CD4-positive, CD25-positive, alpha-beta regulatory T cell (primary cell): ENCODE measurements around the gene NFKBIB. TPM values are rescaled to one million over a fixed set of nuclear protein-coding genes. Genes with fewer than 3 reads are reported as not detected.
"Not testable (repeated sequence)": the region's sequence is repeated elsewhere in the genome, so short reads cannot be mapped to it uniquely, and the experiment has no call there.

Experiments
- ATAC-seq, 2 donors: fragments of 150-1000 bp; cut with Tn5 transposase; one replicate each; pipeline ENCODE4 v1.10.0; 2021; ENCODE audit warnings: low read depth in 2 of 2, moderate number of reproducible peaks in 2 of 2, moderate library complexity in 1 of 2
- DNase-seq, 3 donors: peaks; one replicate each; pipeline versions ENCODE4 v3.0.0 to v3.0.0-alpha.2; 2012 to 2022; ENCODE audit warnings: mixed read lengths in 1 of 3
- H3K27ac ChIP-seq: one replicate; pipeline ENCODE4 v1.7.0; 2013; ENCODE audit warnings: mild to moderate bottlenecking, low read length; ENCODE audit not compliant: insufficient read depth, poor library complexity, severe bottlenecking
- H3K27me3 ChIP-seq: one replicate; pipeline ENCODE4 v1.7.0; 2013; ENCODE audit warnings: low read length; ENCODE audit not compliant: control insufficient read depth, insufficient read depth
- H3K36me3 ChIP-seq: one replicate; pipeline ENCODE4 v1.7.0; 2013; ENCODE audit warnings: mild to moderate bottlenecking, low read length, moderate library complexity; ENCODE audit not compliant: control insufficient read depth, insufficient read depth
- H3K4me1 ChIP-seq: 2 replicates; pipeline ENCODE4 v1.7.0; 2013; ENCODE audit warnings: mild to moderate bottlenecking, low read length; ENCODE audit not compliant: insufficient read depth, control insufficient read depth, poor library complexity, severe bottlenecking
- H3K4me3 ChIP-seq: one replicate; pipeline ENCODE4 v1.7.0; 2013; ENCODE audit warnings: low read depth, mild to moderate bottlenecking, low read length, moderate library complexity
- H3K9me3 ChIP-seq, 2 experiments: 1 replicate in 1 of 2; 2 replicates in 1 of 2; pipeline ENCODE4 v1.7.0; 2013; ENCODE audit warnings: low read length in 2 of 2, mild to moderate bottlenecking in 1 of 2, moderate library complexity in 1 of 2; ENCODE audit not compliant: control insufficient read depth in 2 of 2
- H3K27ac Mint-ChIP-seq, 3 donors: one replicate each; pipeline ENCODE4 v1.8.0; 2020 to 2022; ENCODE audit warnings: mild to moderate bottlenecking in 3 of 3, mixed read lengths in 3 of 3, moderate library complexity in 2 of 3
- H3K27me3 Mint-ChIP-seq: one replicate; pipeline ENCODE4 v1.8.0; 2022; ENCODE audit warnings: mild to moderate bottlenecking, mixed read lengths
- H3K36me3 Mint-ChIP-seq: one replicate; pipeline ENCODE4 v1.8.0; 2020; ENCODE audit warnings: mixed read lengths
- H3K4me1 Mint-ChIP-seq, 4 donors: one replicate each; pipeline ENCODE4 v1.8.0; 2020 to 2022; ENCODE audit warnings: mixed read lengths in 4 of 4, mild to moderate bottlenecking in 1 of 4
- H3K4me3 Mint-ChIP-seq, 4 donors: one replicate each; pipeline ENCODE4 v1.8.0; 2020 to 2022; ENCODE audit warnings: mild to moderate bottlenecking in 4 of 4, mixed read lengths in 4 of 4, moderate library complexity in 3 of 4
- H3K9me3 Mint-ChIP-seq, 7 donors: one replicate each; pipeline ENCODE4 v1.8.0; 2020 to 2022; ENCODE audit warnings: mixed read lengths in 7 of 7, mild to moderate bottlenecking in 3 of 7, moderate library complexity in 2 of 7
- polyA plus RNA-seq, 4 donors: library from polyadenylated mRNA; unstranded; fragments of 300-500 nt; fragmentation: Illumina TruSeq; gene quantifications; one replicate each; pipeline ENCODE4 v1.2.3, GENCODE V29; 2021
- total RNA-seq: library from RNA; stranded (reverse); gene quantifications from one replicate; pipeline ENCODE4 v1.2.3, GENCODE V29; 2022

Gene NFKBIB
- total and polyA plus RNA-seq, 5 donors from 2014 or later = 9.0 to 57.7 (median 12.5) TPM

- Histone ChIP-seq H3K4me3 (peak within 1 kb of the TSS; percentile 90), H3K4me1 (peaks cover 38% of the 10 kb centered on the region), H3K27me3 (no peaks in the 10 kb centered on the region), H3K36me3 (peaks cover 18% of the 10 kb centered on the region), H3K27ac (peak within 1 kb of the TSS; percentile 94), H3K9me3 (no peaks in the 10 kb centered on the region)
- peak; percentile 86 to 97 (median 95) for DNase-seq
- Mint-ChIP-seq H3K36me3 (peaks cover 11% of the 10 kb centered on the region), H3K4me1 (peaks cover 11 to 53% (median 26%) of the 10 kb centered on the region in 4 donors), H3K27me3 (peaks cover 6% of the 10 kb centered on the region), H3K9me3 (peaks cover 0 to 2% (median 0%) of the 10 kb centered on the region in 7 donors), H3K4me3 (peak within 1 kb of the TSS; percentile 98 to 100 (median 98)), H3K27ac (peak within 1 kb of the TSS; percentile 97 to 100 (median 99))
- ATAC-seq = peak; percentile 63
These were observed 30.4 kb downstream of the NFKBIB start, which contains the start of gene SARS2 for GRCh38 chr19:38929929-38930775. Gene SARS2 (minus strand): TSS chr19:38930763. CDS start chr19:38930736, 27 bp downstream.

- Histone ChIP-seq H3K27ac (peak within 1 kb of the TSS; percentile 94), H3K4me3 (peak within 1 kb of the TSS; percentile 90), H3K4me1 (peaks cover 38% of the 10 kb centered on the region), H3K36me3 (peaks cover 18% of the 10 kb centered on the region), H3K9me3 (no peaks in the 10 kb centered on the region), H3K27me3 (no peaks in the 10 kb centered on the region)
- peaks cover 6% of the 10 kb centered on the region for H3K27me3 Mint-ChIP-seq
- DNase-seq (peak; percentile 98 to 100 (median 99)), ATAC-seq (peak; percentile 94 to 95)
- peaks cover 11% of the 10 kb centered on the region for H3K36me3 Mint-ChIP-seq
- H3K4me1 Mint-ChIP-seq = peaks cover 11 to 53% (median 26%) of the 10 kb centered on the region in 4 donors
- peaks cover 0 to 4% (median 0%) of the 10 kb centered on the region in 7 donors for H3K9me3 Mint-ChIP-seq
- H3K27ac Mint-ChIP-seq = peak within 1 kb of the TSS; percentile 97 to 100 (median 99)
- H3K4me3 Mint-ChIP-seq = peak within 1 kb of the TSS; percentile 98 to 100 (median 98)
These were observed 31.2 kb downstream of the NFKBIB start, which contains the start of gene MRPS12 for GRCh38 chr19:38930776-38931520. Gene MRPS12 (plus strand): TSS chr19:38930944. CDS start chr19:38931295, 351 bp downstream.

- DNase-seq = no peak
- Histone ChIP-seq H3K27me3 (no peaks in the 10 kb centered on the region), H3K4me3 (peak overlapping the region; percentile 90), H3K4me1 (peaks cover 38% of the 10 kb centered on the region), H3K36me3 (peaks cover 18% of the 10 kb centered on the region), H3K9me3 (no peaks in the 10 kb centered on the region), H3K27ac (peak overlapping the region; percentile 94)
- H3K27ac Mint-ChIP-seq = peak overlapping the region in 2 of 3 donors; percentile 99 to 100
- peaks cover 0 to 4% (median 0%) of the 10 kb centered on the region in 7 donors for H3K9me3 Mint-ChIP-seq
- H3K4me3 Mint-ChIP-seq = peak overlapping the region; percentile 98 to 100 (median 98)
- H3K4me1 Mint-ChIP-seq = peaks cover 11 to 53% (median 26%) of the 10 kb centered on the region in 4 donors
- no peak for ATAC-seq
- H3K36me3 Mint-ChIP-seq = peaks cover 11% of the 10 kb centered on the region
- H3K27me3 Mint-ChIP-seq = peaks cover 6% of the 10 kb centered on the region
These were observed 31.7 kb downstream of the NFKBIB start for GRCh38 chr19:38931521-38931793.

- peaks cover 11% of the 10 kb centered on the region for H3K36me3 Mint-ChIP-seq
These were observed 32.8 kb downstream of the NFKBIB start for GRCh38 chr19:38932425-38933179.

GRCh38 chr19:38933544-38933943 is 33.8 kb downstream of the NFKBIB start:
- no peak for DNase-seq
- Mint-ChIP-seq H3K9me3 (peaks cover 0 to 4% (median 0%) of the 10 kb centered on the region in 7 donors), H3K27me3 (peaks cover 6% of the 10 kb centered on the region), H3K36me3 (peaks cover 11% of the 10 kb centered on the region), H3K4me1 (peaks cover 7 to 43% (median 22%) of the 10 kb centered on the region in 4 donors), H3K27ac (no peak overlapping the region), H3K4me3 (peak overlapping the region in 1 of 4 donors; percentile 63)
- ATAC-seq = no peak
- Histone ChIP-seq H3K4me1 (peaks cover 32% of the 10 kb centered on the region), H3K27me3 (no peaks in the 10 kb centered on the region), H3K4me3 (no peak overlapping the region), H3K9me3 (no peaks in the 10 kb centered on the region), H3K27ac (no peak overlapping the region), H3K36me3 (peaks cover 18% of the 10 kb centered on the region)

More at GRCh38 chr19:38932425-38933179, 32.8 kb downstream of the NFKBIB start:
- H3K4me1 Mint-ChIP-seq = peaks cover 11 to 52% (median 26%) of the 10 kb centered on the region in 4 donors
- no peaks in the 10 kb centered on the region for H3K27me3 ChIP-seq
- peaks cover 0 to 4% (median 0%) of the 10 kb centered on the region in 7 donors for H3K9me3 Mint-ChIP-seq
- H3K4me3 ChIP-seq = no peak overlapping the region
- no peak overlapping the region for H3K27ac ChIP-seq
- DNase-seq (peak in 2 of 3 donors; percentile 37 to 76), ATAC-seq (no peak)
- peak overlapping the region in 1 of 3 donors; percentile 40 for H3K27ac Mint-ChIP-seq
- peaks cover 18% of the 10 kb centered on the region for H3K36me3 ChIP-seq
- peaks cover 6% of the 10 kb centered on the region for H3K27me3 Mint-ChIP-seq
- no peaks in the 10 kb centered on the region for H3K9me3 ChIP-seq
- peak overlapping the region; percentile 56 to 63 (median 58) for H3K4me3 Mint-ChIP-seq
- H3K4me1 ChIP-seq = peaks cover 38% of the 10 kb centered on the region

GRCh38 chr19:38939957-38940356 is 40.2 kb downstream of the NFKBIB start:
- Mint-ChIP-seq H3K36me3 (peaks cover 5% of the 10 kb centered on the region), H3K27ac (peak overlapping the region in 1 of 3 donors; percentile 57), H3K4me3 (no peak overlapping the region), H3K9me3 (peaks cover 0 to 4% (median 0%) of the 10 kb centered on the region in 7 donors), H3K27me3 (peaks cover 5% of the 10 kb centered on the region), H3K4me1 (peaks cover 0 to 17% (median 8%) of the 10 kb centered on the region in 4 donors)
- peaks cover under 1% of the 10 kb centered on the region for H3K36me3 ChIP-seq
- ATAC-seq (no peak), DNase-seq (no peak)
- no peaks in the 10 kb centered on the region for H3K27me3 ChIP-seq
- no peak overlapping the region for H3K4me3 ChIP-seq
- no peaks in the 10 kb centered on the region for H3K9me3 ChIP-seq
- peaks cover 5% of the 10 kb centered on the region for H3K4me1 ChIP-seq
- no peak overlapping the region for H3K27ac ChIP-seq

GRCh38 chr19:38941466-38941865 is 41.7 kb downstream of the NFKBIB start:
- H3K9me3 ChIP-seq, H3K4me3 ChIP-seq, DNase-seq, ATAC-seq, H3K4me1 ChIP-seq, H3K4me3 Mint-ChIP-seq, H3K36me3 Mint-ChIP-seq, H3K27ac ChIP-seq, H3K9me3 Mint-ChIP-seq, H3K36me3 ChIP-seq, H3K27me3 ChIP-seq, H3K27me3 Mint-ChIP-seq: not testable (repeated sequence)
- peaks cover 0 to 17% (median 8%) of the 10 kb centered on the region in 4 donors for H3K4me1 Mint-ChIP-seq
- H3K27ac Mint-ChIP-seq = peak overlapping the region in 1 of 3 donors; percentile 49
